Endothelial cell (in vitro differentiated cells): Measurements from ENCODE around the gene NTM. TPM values are rescaled to one million over a fixed set of nuclear protein-coding genes. Genes with fewer than 3 reads are reported as not detected.
"Not testable (repeated sequence)": the region's sequence is repeated elsewhere in the genome, so short reads cannot be mapped to it uniquely, and the experiment has no call there.

ENCODE experiments used
- DNase-seq: peaks from one replicate; pipeline ENCODE4 v3.0.0; 2021; ENCODE audit warnings: low spot score
- H3K27ac Mint-ChIP-seq: one replicate; pipeline ENCODE4 v1.8.0; 2021; ENCODE audit warnings: mixed read lengths, inconsistent platforms; ENCODE audit not compliant: unreplicated experiment
- H3K27me3 Mint-ChIP-seq: one replicate; pipeline ENCODE4 v1.8.0; 2021; ENCODE audit warnings: mild to moderate bottlenecking, moderate library complexity, mixed read lengths, inconsistent platforms; ENCODE audit not compliant: unreplicated experiment
- H3K36me3 Mint-ChIP-seq: one replicate; pipeline ENCODE4 v1.8.0; 2021; ENCODE audit warnings: mild to moderate bottlenecking, low read depth, mixed read lengths, inconsistent platforms; ENCODE audit not compliant: unreplicated experiment
- H3K4me1 Mint-ChIP-seq: one replicate; pipeline ENCODE4 v1.8.0; 2021; ENCODE audit warnings: mild to moderate bottlenecking, mixed read lengths, inconsistent platforms; ENCODE audit not compliant: unreplicated experiment
- H3K4me3 Mint-ChIP-seq: one replicate; pipeline ENCODE4 v1.8.0; 2021; ENCODE audit warnings: mild to moderate bottlenecking, mixed read lengths, inconsistent platforms; ENCODE audit not compliant: unreplicated experiment
- H3K9me3 Mint-ChIP-seq: one replicate; pipeline ENCODE4 v1.8.0; 2021; ENCODE audit warnings: mixed read lengths, inconsistent platforms; ENCODE audit not compliant: unreplicated experiment
- CTCF ChIP-seq: fragments of 200-600 bp; sonication (generic); IDR thresholded peaks from one replicate; pipeline ENCODE4 v1.5.0; 2021; ENCODE audit warnings: antibody characterized with exemption; ENCODE audit not compliant: unreplicated experiment
- total RNA-seq: library from RNA; stranded (reverse); fragmentation: NEBNext Ultra II Directional; extraction: Animal tissue kit (Norgen Biotek cat#: 25700); gene quantifications from one replicate; pipeline ENCODE4 v1.2.1, GENCODE V29; 2021; ENCODE audit not compliant: unreplicated experiment

NTM gene
- total RNA-seq, 1 donor from 2014 or later = 3.6 TPM

GRCh38 chr11:132312701-132313111 lies 942.3 kb downstream of the NTM start:
- DNase-seq = peak; percentile 24
- Mint-ChIP-seq H3K27ac (no peak overlapping the region), H3K36me3 (no peaks in the 10 kb centered on the region), H3K4me1 (peaks cover 15% of the 10 kb centered on the region), H3K27me3 (no peaks in the 10 kb centered on the region), H3K4me3 (no peak overlapping the region), H3K9me3 (no peaks in the 10 kb centered on the region)
- peak; percentile 93 for TF ChIP-seq CTCF

- Mint-ChIP-seq H3K9me3 (no peaks in the 10 kb centered on the region), H3K4me1 (peaks cover 15% of the 10 kb centered on the region), H3K36me3 (peaks cover 9% of the 10 kb centered on the region), H3K27me3 (peaks cover 1% of the 10 kb centered on the region), H3K27ac (no peak overlapping the region), H3K4me3 (no peak overlapping the region)
- no peak for DNase-seq
- TF ChIP-seq CTCF = no peak
These were observed 944.6 kb downstream of the NTM start for GRCh38 chr11:132314911-132315455.

DNA sequence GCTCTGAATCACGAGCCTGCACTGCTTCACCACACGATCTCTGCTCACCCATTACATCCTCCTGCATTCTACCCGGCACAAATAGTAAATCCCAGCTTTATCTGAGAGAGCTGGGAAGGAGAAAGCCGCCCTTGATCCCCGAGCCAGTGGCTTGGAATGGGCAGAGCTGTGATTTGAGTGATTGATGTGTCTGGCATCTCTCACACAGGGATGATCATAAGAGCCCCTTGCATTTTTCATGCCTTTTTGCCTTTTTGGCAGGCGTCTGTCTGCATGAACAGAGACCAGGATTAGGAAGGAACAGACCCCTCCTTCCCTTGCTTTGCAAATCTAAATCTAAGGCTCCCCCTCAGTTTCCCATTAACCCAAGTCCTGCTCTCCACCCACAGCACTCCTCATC lies 945.3 kb downstream of the NTM start:
- H3K9me3 Mint-ChIP-seq = no peaks in the 10 kb centered on the region
- H3K4me1 Mint-ChIP-seq = peaks cover 9% of the 10 kb centered on the region
- no peak overlapping the region for H3K4me3 Mint-ChIP-seq
- H3K27me3 Mint-ChIP-seq = peaks cover 1% of the 10 kb centered on the region
- no peak for TF ChIP-seq CTCF
- H3K36me3 Mint-ChIP-seq = peaks cover 9% of the 10 kb centered on the region
- DNase-seq = no peak
- no peak overlapping the region for H3K27ac Mint-ChIP-seq

DNA sequence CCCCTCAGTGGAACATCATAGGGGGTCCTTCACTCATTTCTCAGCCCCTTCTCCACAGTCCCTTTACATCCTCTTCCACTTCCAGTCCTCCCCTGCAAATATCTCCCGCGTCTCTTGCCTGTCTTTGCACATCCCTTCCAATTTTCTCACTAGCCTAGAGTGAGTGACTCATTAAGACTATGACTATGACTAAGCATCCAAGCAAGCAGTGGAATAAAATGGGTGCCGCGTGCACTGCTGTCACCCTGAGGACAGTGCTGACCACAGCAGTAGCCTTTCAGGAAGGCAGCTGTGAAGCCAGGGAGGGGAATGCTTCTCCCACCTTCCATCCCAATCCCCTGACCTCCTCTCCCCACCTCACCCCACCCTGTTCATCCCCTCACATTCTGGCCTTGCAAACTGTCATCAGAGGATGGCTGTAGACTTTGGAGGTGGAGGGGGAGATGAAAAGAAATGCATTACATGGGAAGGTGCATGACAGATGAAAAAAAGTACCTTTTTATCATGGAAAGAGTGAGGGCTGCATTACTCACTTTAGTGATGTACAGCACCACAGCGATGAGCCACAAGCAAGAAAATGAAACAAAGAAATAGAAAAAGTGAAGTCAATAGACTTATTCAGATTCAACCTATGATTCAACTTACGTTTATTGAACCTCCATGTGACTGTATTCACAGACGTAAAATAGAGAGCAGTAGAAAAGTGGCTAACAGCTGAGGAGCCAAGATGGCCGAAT lies 948.2 kb downstream of the NTM start:
- Mint-ChIP-seq H3K36me3 (peaks cover 9% of the 10 kb centered on the region), H3K4me3 (no peak overlapping the region), H3K27ac (no peak overlapping the region), H3K9me3 (no peaks in the 10 kb centered on the region), H3K27me3 (peaks cover 1% of the 10 kb centered on the region), H3K4me1 (no peaks in the 10 kb centered on the region)
- TF ChIP-seq CTCF = no peak
- no peak for DNase-seq

GRCh38 chr11:132319419-132319818 lies 949.0 kb downstream of the NTM start:
- not testable (repeated sequence) for H3K27ac Mint-ChIP-seq, H3K4me1 Mint-ChIP-seq, H3K27me3 Mint-ChIP-seq, DNase-seq, H3K4me3 Mint-ChIP-seq, H3K9me3 Mint-ChIP-seq, H3K36me3 Mint-ChIP-seq
